GM12878 (cell line): ENCODE measurements around the gene ASMTL. TPM values are rescaled to one million over a fixed set of nuclear protein-coding genes. Genes with fewer than 3 reads are reported as not detected.

ENCODE experiments used
- ATF7 ChIP-seq: fragments of 450-650 bp; IDR thresholded peaks from 2 replicates; pipeline ENCODE4 v1.6.1; 2016; ENCODE audit warnings: low read depth, mild to moderate bottlenecking
- CREM ChIP-seq: IDR thresholded peaks from 2 replicates; pipeline ENCODE4 v1.6.1; 2014; ENCODE audit warnings: antibody characterized with exemption, low read depth
- ESRRA ChIP-seq: IDR thresholded peaks from 2 replicates; pipeline ENCODE4 v1.6.1; 2012; ENCODE audit warnings: mild to moderate bottlenecking, low read length, improper control_type of control experiment
- ETV6 ChIP-seq, 2 experiments: fragments of 450-650 bp in 1 of 2; IDR thresholded peaks in 1 of 2; conservative IDR thresholded peaks in 1 of 2; 2 replicates each; pipeline ENCODE4 v1.6.1; 2014; ENCODE audit warnings: antibody characterized with exemption in 1 of 2, borderline replicate concordance in 1 of 2, low read depth in 1 of 2, mild to moderate bottlenecking in 1 of 2, moderate library complexity in 1 of 2
- FOS ChIP-seq: IDR thresholded peaks from 3 replicates; pipeline ENCODE4 v1.6.1; 2011; ENCODE audit warnings: borderline replicate concordance; ENCODE audit not compliant: insufficient read length; ENCODE audit errors: extremely low read depth
- FOXK2 ChIP-seq: fragments of 450-650 bp; IDR thresholded peaks from 2 replicates; pipeline ENCODE4 v1.6.1; 2017; ENCODE audit warnings: mild to moderate bottlenecking, moderate library complexity
- HCFC1 ChIP-seq: fragments of 150-350 bp; IDR thresholded peaks from 2 replicates; pipeline ENCODE4 v1.6.1; 2014; ENCODE audit warnings: low read length
- IKZF2 ChIP-seq, 2 experiments: fragments of 450-650 bp; IDR thresholded peaks; 2 replicates each; pipeline ENCODE4 v1.6.1; 2017; ENCODE audit warnings: mild to moderate bottlenecking in 2 of 2, moderate library complexity in 2 of 2
- MYB ChIP-seq: fragments of 150-350 bp; IDR thresholded peaks from 2 replicates; pipeline ENCODE4 v1.6.1; 2014; ENCODE audit warnings: mild to moderate bottlenecking, low read depth, low read length, borderline replicate concordance
- MYC ChIP-seq: IDR thresholded peaks from 2 replicates; pipeline ENCODE4 v1.6.1; 2011; ENCODE audit warnings: mild to moderate bottlenecking, low read length, moderate library complexity, inconsistent platforms; ENCODE audit not compliant: insufficient read depth, insufficient replicate concordance, insufficient read length, severe bottlenecking
- POLR2A ChIP-seq: IDR thresholded peaks from 2 replicates; pipeline ENCODE4 v1.6.1; 2011; ENCODE audit warnings: low read depth, mild to moderate bottlenecking, low read length
- RAD21 ChIP-seq: IDR thresholded peaks from 2 replicates; pipeline ENCODE4 v1.6.1; 2011; ENCODE audit warnings: mild to moderate bottlenecking, low read depth, low read length, moderate library complexity; ENCODE audit not compliant: insufficient read depth
- RAD51 ChIP-seq: fragments of 450-650 bp; IDR thresholded peaks from 2 replicates; pipeline ENCODE4 v1.6.1; 2016; ENCODE audit warnings: moderate library complexity, mild to moderate bottlenecking, inconsistent platforms
- RB1 ChIP-seq: fragments of 450-650 bp; formaldehyde crosslinking; IDR thresholded peaks from 2 replicates; pipeline ENCODE4 v1.6.1; 2017; ENCODE audit warnings: mild to moderate bottlenecking, borderline replicate concordance
- SIN3A ChIP-seq: IDR thresholded peaks from 2 replicates; pipeline ENCODE4 v1.6.1; 2012; ENCODE audit warnings: low read depth, low read length, improper control_type of control experiment
- SMARCA5 ChIP-seq: fragments of 450-650 bp; IDR thresholded peaks from 2 replicates; pipeline ENCODE4 v1.6.1; 2017; ENCODE audit warnings: mild to moderate bottlenecking
- SMC3 ChIP-seq: IDR thresholded peaks from 2 replicates; pipeline ENCODE4 v1.6.1; 2011; ENCODE audit warnings: low read length, improper control_type of control experiment, borderline replicate concordance
- SP1 ChIP-seq: IDR thresholded peaks from one replicate; pipeline ENCODE4 v1.6.1; 2011; ENCODE audit warnings: low read depth, low read length
- SPI1 ChIP-seq: IDR thresholded peaks from 2 replicates; pipeline ENCODE4 v1.6.1; 2011; ENCODE audit warnings: low read depth, mild to moderate bottlenecking, low read length, moderate library complexity, borderline replicate concordance; ENCODE audit not compliant: insufficient read depth
- TCF7 ChIP-seq: IDR thresholded peaks from 2 replicates; pipeline ENCODE4 v1.6.1; 2014; ENCODE audit warnings: antibody characterized with exemption, borderline replicate concordance
- polyA plus RNA-seq, 11 experiments: library from polyadenylated mRNA; depleted of rRNA in 4 of 11; unstranded in 6 of 11; stranded (reverse) in 5 of 11; fragments of >200 nt; fragmentation: Nextera tagmentation in 4 of 11; fragmentation: Illumina TruSeq in 1 of 11; extraction: Ambion mirVana in 4 of 11; extraction: Trizol in 1 of 11; gene quantifications; 1 replicate in 1 of 11; 2 replicates in 10 of 11; pipeline versions ENCODE4 v1.2.1 to v1.2.3, GENCODE V29; 2011 to 2016; ENCODE audit warnings: inconsistent platforms in 2 of 11, missing spikeins in 2 of 11, low read depth in 1 of 11
- total RNA-seq, 4 experiments: library from RNA; depleted of rRNA in 3 of 4; stranded (reverse); fragments of >200 nt in 3 of 4; fragmentation: Illumina TruSeq in 1 of 4; extraction: Trizol in 1 of 4; gene quantifications; 2 replicates each; pipeline versions ENCODE4 v1.2.1 to v1.2.3, GENCODE V29; 2013 to 2021
- TF ChIP-seq, protein P1 (sequence below): fragments of 150-350 bp; IDR thresholded peaks from 2 replicates; pipeline ENCODE4 v1.6.1; 2014; ENCODE audit warnings: mild to moderate bottlenecking, low read depth, low read length
- TF ChIP-seq, protein P2 (sequence below): fragments of 450-650 bp; IDR thresholded peaks from 2 replicates; pipeline ENCODE4 v1.6.1; 2017; ENCODE audit warnings: mild to moderate bottlenecking, moderate library complexity
- TF ChIP-seq, protein P3 (sequence below): IDR thresholded peaks from 2 replicates; pipeline ENCODE4 v1.6.1; 2012; ENCODE audit warnings: low read depth, low read length, improper control_type of control experiment

Gene ASMTL
- total and polyA plus RNA-seq, 10 of the 15 experiments (the other 5 are each of a cell fraction or from before 2014, with no cell fraction given) = 1.6 to 51.9 (median 32.1) TPM

DNA sequence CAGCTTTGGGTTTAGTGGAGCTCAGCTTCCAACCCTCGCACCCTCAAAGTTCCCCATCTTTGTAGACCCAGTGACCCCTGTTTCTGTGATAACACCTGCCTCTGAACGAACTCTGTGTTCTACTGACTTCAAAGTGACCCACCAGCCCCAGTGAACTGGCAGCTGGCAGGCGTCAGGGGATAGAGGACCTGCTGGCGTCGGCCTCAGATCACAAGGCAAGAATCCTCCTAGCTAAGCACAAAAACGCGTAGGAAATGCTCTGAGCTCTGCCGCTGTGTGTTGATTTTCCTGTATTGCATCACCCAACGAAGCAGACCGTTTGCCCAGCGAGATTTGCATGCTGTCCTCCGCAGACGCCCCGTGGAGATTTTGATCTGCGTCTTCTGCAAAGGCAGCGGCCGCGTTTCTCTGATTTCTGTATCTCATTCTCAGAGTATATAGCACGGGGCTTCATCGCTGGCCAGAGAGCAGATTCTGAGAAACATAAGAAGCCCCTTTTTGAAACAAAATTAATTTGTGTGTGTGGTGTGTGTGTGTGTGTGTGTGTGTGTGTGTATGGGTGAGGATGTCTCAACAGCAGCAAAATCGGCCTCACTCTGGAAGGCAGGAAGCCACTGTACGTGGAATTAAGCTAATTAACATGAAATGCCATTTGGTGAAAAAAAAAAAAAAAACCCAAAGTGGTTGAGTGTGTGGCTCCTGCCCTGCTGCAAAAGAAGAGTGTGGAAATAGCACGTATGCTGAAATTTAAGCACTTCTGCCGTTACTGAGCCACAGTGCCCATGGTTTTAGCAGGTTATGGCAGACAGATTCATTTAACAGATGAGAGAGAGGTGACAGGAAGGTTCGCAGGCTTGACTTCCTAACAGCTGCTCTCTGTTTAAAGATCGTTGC, 29.2 kb upstream of the ASMTL start (continued):
- no peak for TF ChIP-seq FOXK2
- TF ChIP-seq ETV6 (conservative IDR thresholded peaks at IDR 0.05 in 1 of 2, IDR thresholded peaks at IDR 0.05 in 1 of 2; ENCODE audit: borderline replicate concordance in 1 of 2, low read depth in 1 of 2) = peak in 1 of 2 experiments; percentile 63; a peak in 1 of 4 replicates
- TF ChIP-seq, protein P1, sequence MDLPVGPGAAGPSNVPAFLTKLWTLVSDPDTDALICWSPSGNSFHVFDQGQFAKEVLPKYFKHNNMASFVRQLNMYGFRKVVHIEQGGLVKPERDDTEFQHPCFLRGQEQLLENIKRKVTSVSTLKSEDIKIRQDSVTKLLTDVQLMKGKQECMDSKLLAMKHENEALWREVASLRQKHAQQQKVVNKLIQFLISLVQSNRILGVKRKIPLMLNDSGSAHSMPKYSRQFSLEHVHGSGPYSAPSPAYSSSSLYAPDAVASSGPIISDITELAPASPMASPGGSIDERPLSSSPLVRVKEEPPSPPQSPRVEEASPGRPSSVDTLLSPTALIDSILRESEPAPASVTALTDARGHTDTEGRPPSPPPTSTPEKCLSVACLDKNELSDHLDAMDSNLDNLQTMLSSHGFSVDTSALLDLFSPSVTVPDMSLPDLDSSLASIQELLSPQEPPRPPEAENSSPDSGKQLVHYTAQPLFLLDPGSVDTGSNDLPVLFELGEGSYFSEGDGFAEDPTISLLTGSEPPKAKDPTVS = no peak
- TF ChIP-seq SIN3A = no peak
- TF ChIP-seq, protein P2, sequence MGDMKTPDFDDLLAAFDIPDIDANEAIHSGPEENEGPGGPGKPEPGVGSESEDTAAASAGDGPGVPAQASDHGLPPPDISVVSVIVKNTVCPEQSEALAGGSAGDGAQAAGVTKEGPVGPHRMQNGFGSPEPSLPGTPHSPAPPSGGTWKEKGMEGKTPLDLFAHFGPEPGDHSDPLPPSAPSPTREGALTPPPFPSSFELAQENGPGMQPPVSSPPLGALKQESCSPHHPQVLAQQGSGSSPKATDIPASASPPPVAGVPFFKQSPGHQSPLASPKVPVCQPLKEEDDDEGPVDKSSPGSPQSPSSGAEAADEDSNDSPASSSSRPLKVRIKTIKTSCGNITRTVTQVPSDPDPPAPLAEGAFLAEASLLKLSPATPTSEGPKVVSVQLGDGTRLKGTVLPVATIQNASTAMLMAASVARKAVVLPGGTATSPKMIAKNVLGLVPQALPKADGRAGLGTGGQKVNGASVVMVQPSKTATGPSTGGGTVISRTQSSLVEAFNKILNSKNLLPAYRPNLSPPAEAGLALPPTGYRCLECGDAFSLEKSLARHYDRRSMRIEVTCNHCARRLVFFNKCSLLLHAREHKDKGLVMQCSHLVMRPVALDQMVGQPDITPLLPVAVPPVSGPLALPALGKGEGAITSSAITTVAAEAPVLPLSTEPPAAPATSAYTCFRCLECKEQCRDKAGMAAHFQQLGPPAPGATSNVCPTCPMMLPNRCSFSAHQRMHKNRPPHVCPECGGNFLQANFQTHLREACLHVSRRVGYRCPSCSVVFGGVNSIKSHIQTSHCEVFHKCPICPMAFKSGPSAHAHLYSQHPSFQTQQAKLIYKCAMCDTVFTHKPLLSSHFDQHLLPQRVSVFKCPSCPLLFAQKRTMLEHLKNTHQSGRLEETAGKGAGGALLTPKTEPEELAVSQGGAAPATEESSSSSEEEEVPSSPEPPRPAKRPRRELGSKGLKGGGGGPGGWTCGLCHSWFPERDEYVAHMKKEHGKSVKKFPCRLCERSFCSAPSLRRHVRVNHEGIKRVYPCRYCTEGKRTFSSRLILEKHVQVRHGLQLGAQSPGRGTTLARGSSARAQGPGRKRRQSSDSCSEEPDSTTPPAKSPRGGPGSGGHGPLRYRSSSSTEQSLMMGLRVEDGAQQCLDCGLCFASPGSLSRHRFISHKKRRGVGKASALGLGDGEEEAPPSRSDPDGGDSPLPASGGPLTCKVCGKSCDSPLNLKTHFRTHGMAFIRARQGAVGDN = peak; percentile 98
- peak; percentile 30; the same call in 1 of the 2 replicates for TF ChIP-seq SMC3
- no peak for TF ChIP-seq SPI1
- TF ChIP-seq MYC = no peak
- TF ChIP-seq SP1 = peak; percentile 34
- no peak for TF ChIP-seq TCF7
- TF ChIP-seq FOS = no peak
- no peak for TF ChIP-seq RB1
- peak; percentile 77 for TF ChIP-seq POLR2A
- TF ChIP-seq HCFC1 = no peak
- no peak for TF ChIP-seq SMARCA5
- peak; percentile 74; the same call in 1 of the 2 replicates for TF ChIP-seq CREM
- no peak for TF ChIP-seq RAD51
- peak; percentile 36; the same call in 1 of the 2 replicates for TF ChIP-seq RAD21
- peak; percentile 89 for TF ChIP-seq MYB
- TF ChIP-seq IKZF2 (IDR thresholded peaks at IDR 0.05) = peak; percentile 19 to 23; a peak in 2 of 4 replicates
- TF ChIP-seq ATF7 = peak; percentile 93
- TF ChIP-seq, protein P3, sequence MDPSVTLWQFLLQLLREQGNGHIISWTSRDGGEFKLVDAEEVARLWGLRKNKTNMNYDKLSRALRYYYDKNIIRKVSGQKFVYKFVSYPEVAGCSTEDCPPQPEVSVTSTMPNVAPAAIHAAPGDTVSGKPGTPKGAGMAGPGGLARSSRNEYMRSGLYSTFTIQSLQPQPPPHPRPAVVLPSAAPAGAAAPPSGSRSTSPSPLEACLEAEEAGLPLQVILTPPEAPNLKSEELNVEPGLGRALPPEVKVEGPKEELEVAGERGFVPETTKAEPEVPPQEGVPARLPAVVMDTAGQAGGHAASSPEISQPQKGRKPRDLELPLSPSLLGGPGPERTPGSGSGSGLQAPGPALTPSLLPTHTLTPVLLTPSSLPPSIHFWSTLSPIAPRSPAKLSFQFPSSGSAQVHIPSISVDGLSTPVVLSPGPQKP = no peak
- no peak for TF ChIP-seq ESRRA
